22Rv1 (cell line): ENCODE data around the gene DKC1.

Source experiments
- CTCF ChIP-seq: fragments of 450-650 bp; IDR thresholded peaks from 2 replicates; pipeline ENCODE4 v1.5.1; 2017; ENCODE audit warnings: mild to moderate bottlenecking
- ZFX ChIP-seq: fragments of 450-650 bp; IDR thresholded peaks from 2 replicates; pipeline ENCODE4 v1.6.1; 2017; ENCODE audit warnings: antibody characterized with exemption, borderline replicate concordance

DNA sequence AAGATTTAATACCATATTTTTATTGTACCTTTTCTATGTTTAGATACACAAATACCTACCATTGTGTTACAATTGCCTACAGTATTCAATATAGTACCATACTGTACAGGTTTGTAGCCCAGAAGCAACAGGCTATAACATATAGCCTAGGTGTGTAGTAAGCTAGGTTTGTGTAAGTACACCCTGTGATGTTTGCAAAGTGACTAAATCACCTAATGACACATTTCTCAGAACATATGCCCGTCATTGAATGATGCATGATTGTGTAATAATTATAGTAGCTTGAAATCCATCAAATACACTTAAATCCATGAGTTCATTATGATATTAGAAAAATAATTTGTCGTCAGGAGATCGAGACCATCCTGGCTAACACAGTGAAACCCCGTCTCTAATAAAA lies 42.6 kb upstream of the DKC1 start:
- TF ChIP-seq CTCF (no peak), ZFX (no peak)
